Epithelial cell of esophagus (primary cell): ENCODE measurements around the gene SPOP.
"Not testable (repeated sequence)": the region's sequence is repeated elsewhere in the genome, so short reads cannot be mapped to it uniquely, and the experiment has no call there.

Experiments
- DNase-seq: peaks from one replicate; pipeline ENCODE4 v3.0.0; 2010; ENCODE audit warnings: low read depth
- H3K4me3 ChIP-seq: 2 replicates; pipeline ENCODE4 v1.5.1; 2011; ENCODE audit warnings: mild to moderate bottlenecking, low read length, control low read depth
- CTCF ChIP-seq: IDR thresholded peaks from 2 replicates; pipeline ENCODE4 v1.5.1; 2011; ENCODE audit warnings: low read depth, mild to moderate bottlenecking, low read length, control low read depth, inconsistent platforms; ENCODE audit not compliant: insufficient read depth; ENCODE audit errors: missing control alignments

The SPOP gene

DNA sequence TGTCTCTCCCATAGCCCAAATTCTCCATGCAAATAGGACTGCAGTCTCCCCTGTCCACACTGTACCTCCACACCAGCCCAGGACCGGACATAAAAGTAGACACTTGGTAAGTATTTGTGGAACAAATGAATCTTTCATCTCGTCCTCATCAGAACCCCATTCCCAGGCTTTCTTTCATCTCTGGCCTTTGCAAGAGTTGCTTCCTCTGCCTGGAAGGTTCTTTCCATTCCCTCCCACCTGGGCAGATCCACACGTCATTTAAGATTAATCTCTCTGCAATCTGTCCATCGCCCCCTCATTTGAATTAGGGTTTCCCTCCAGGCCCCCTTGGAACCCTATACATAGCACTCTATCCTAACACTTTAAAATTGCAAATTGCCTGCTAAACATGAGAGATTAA, 106.1 kb downstream of the SPOP start:
- TF ChIP-seq CTCF: no peak
- H3K4me3 ChIP-seq: no peak overlapping the region
- DNase-seq: no peak

DNA sequence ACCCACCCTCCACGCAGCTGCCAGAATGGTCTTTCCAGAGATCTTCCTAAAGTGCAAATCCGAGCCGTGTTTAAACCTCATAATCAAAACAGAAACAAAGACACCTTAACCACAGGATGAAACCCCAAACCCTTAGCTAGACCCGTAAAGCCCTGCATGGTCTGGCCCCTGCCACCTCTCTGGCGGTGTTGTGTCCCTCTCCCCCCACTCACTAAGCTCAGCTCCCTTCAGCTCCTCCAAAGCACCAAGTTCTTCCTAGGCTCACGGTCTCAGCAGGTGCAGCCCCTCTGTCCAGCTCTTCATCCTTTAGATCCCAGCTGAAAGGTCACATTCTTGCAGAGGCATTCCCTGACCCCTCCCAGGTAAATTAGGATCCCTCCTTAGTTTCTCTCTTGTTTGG, 106.6 kb downstream of the SPOP start:
- H3K4me3 ChIP-seq: no peak overlapping the region
- no peak for TF ChIP-seq CTCF
- DNase-seq: no peak

- no peak for TF ChIP-seq CTCF
- DNase-seq: no peak
Observed at GRCh38 chr17:49570540-49571242, 107.2 kb downstream of the SPOP start.

DNA sequence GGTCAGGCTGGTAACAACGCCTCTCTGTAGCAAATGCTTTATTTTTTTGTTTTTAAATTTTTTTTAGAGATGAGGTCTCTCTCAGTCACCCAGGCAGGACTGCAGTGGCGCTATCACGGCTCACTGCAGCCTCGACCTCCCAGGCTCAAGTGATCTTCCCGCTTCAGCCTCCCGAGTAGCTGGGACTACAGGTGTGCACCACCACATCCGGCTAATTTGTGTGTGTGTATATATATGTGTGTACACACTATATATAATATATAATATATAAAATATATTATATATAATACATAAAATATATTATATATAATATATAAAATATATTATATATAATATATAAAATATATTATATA, 109.2 kb downstream of the SPOP start:
- H3K4me3 ChIP-seq, DNase-seq: not testable (repeated sequence)

More at GRCh38 chr17:49570540-49571242, 107.2 kb downstream of the SPOP start:
- H3K4me3 ChIP-seq: no peak overlapping the region

DNA sequence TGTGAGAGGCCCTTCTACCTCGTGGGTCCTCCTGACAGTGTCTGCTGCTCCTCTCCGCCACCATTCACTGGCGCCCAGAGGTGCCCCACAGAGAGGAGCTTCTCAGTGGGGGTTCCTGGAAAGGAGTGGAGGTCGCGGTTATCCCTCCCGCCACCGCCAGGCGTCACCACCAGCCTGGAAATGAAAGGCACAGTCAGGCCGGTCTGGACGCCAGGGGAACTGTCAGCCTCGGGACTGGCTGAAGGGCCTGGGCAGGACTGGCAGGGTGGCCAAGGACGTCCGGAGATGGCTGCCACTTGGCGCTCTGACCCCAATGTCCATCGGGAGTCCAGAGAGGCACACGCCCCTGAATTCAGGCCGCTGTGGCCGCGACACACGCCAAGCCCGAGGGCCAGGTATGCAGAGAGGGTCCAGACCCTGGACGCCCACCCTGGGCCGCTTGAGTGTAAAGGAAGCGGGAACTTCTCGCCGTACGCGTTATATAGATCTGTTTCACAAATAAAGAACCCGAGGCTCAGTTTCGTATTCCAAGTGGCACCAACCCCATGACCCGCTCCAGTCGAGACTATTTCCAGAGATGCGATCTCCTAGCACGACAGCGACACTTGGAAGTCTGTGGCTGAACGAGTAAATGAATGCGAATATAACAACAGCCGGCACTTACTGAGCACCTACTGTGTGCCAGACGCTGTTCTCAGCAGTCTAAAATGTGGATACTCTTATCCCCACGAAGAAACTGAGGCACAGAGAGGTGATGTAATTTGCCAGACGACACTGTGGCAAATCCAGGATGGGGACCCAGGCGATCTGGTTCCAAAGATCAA, 109.8 kb downstream of the SPOP start:
- peak; percentile 88 for TF ChIP-seq CTCF
- peak overlapping the region; percentile 45 for H3K4me3 ChIP-seq

GRCh38 chr17:49567104-49567521, 110.8 kb downstream of the SPOP start:
- no peak for DNase-seq
- no peak for TF ChIP-seq CTCF
- H3K4me3 ChIP-seq: no peak overlapping the region

More for the DNA sequence above, 109.8 kb downstream of the SPOP start:
- DNase-seq: peak; percentile 80

DNA sequence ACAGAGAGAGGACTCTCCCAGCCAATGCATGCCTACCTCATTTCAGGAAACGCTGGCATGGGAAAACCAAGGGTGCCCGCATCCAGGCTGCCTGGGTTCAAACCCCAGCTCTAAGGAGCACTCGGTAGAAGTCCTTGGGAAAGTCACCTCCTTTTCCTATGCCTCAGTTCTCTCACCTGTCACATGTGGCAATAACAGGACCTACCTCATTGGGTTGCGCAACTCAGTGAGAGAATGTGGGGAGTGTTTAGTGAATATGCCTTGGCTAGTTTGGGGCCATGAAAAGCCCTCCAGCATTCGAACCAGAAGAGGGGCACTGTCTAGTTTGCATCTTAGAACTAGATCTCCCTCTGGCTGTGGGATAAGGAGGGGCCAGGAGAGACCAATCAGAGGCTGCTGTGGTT, 111.2 kb downstream of the SPOP start:
- H3K4me3 ChIP-seq: no peak overlapping the region
- DNase-seq: peak; percentile 67
- TF ChIP-seq CTCF: no peak
